SK-N-SH (cell line): ENCODE measurements around the gene PEX3. TPM values are rescaled to one million over a fixed set of nuclear protein-coding genes. Genes with fewer than 3 reads are reported as not detected.

ENCODE experiments used
- CTCF ChIA-PET: fragments of 300-600, 350-600 bp; formaldehyde crosslinking; extraction: SDS; loops from one replicate; lab custom pipeline; 2021; lab: Yijun Ruan, JAX
- POLR2A ChIA-PET: fragments of 350-600 bp; sonication (Branson Sonifier 250); formaldehyde crosslinking; extraction: SDS; loops from one replicate; lab custom pipeline; 2020; ENCODE audit warnings: antibody characterized with exemption, inconsistent platforms; lab: Yijun Ruan, JAX
- DNase-seq: peaks from one replicate; pipeline ENCODE4 v3.0.0; 2012
- H2AFZ ChIP-seq: fragments of 200-600 bp; sonication (generic); 2 replicates; pipeline ENCODE4 v1.8.1; 2016; ENCODE audit warnings: antibody characterized with exemption, mild to moderate bottlenecking, low read depth
- H3F3A ChIP-seq: fragments of 200-600 bp; sonication (generic); replicated peaks from 2 replicates; pipeline ENCODE3; 2016; ENCODE audit warnings: antibody characterized with exemption, mild to moderate bottlenecking; ENCODE audit not compliant: insufficient read depth
- H3K27ac ChIP-seq, 2 experiments: fragments of 200-500 bp in 1 of 2; fragments of 200-600 bp in 1 of 2; sonication (Bioruptor generic) in 1 of 2; sonication (generic), shearing (Covaris generic) in 1 of 2; 2 replicates each; pipeline versions ENCODE4 v1.5.1 to v1.6.1; 2014 to 2016; ENCODE audit warnings: low read depth in 2 of 2, inconsistent platforms in 1 of 2, low read length in 1 of 2, mild to moderate bottlenecking in 1 of 2, mixed read lengths in 1 of 2
- H3K27me3 ChIP-seq: fragments of 200-600 bp; sonication (generic), shearing (Covaris generic); 2 replicates; pipeline ENCODE4 v1.6.1; 2016; ENCODE audit warnings: mixed run types; ENCODE audit not compliant: insufficient read depth
- H3K36me3 ChIP-seq, 2 experiments: fragments of 200-500 bp in 1 of 2; fragments of 200-600 bp in 1 of 2; sonication (Bioruptor generic) in 1 of 2; sonication (generic) in 1 of 2; replicated peaks in 1 of 2; 2 replicates each; pipeline versions ENCODE3 to v1.5.1; 2014 to 2016; ENCODE audit warnings: low read length in 1 of 2, mild to moderate bottlenecking in 1 of 2; ENCODE audit not compliant: insufficient read depth in 2 of 2, control insufficient read depth in 1 of 2
- H3K4me1 ChIP-seq, 2 experiments: fragments of 200-500 bp in 1 of 2; fragments of 200-600 bp in 1 of 2; sonication (Bioruptor generic) in 1 of 2; sonication (generic), shearing (Covaris generic) in 1 of 2; 2 replicates each; pipeline versions ENCODE4 v1.5.1 to v1.6.1; 2014 to 2016; ENCODE audit warnings: low read depth in 1 of 2, low read length in 1 of 2, mixed run types in 1 of 2; ENCODE audit not compliant: insufficient read depth in 2 of 2, control insufficient read depth in 1 of 2
- H3K4me2 ChIP-seq: fragments of 200-600 bp; sonication (generic), shearing (Covaris generic); 2 replicates; pipeline ENCODE4 v1.6.1; 2017; ENCODE audit warnings: mixed run types
- H3K4me3 ChIP-seq, 2 experiments: fragments of 200-500 bp in 1 of 2; fragments of 200-600 bp in 1 of 2; sonication (Bioruptor generic) in 1 of 2; sonication (generic), shearing (Covaris generic) in 1 of 2; 2 replicates each; pipeline versions ENCODE4 v1.5.1 to v1.8.1; 2014 to 2016; ENCODE audit warnings: low read depth in 2 of 2, inconsistent platforms in 1 of 2, low read length in 1 of 2, mild to moderate bottlenecking in 1 of 2, mixed read lengths in 1 of 2, moderate library complexity in 1 of 2
- H3K79me2 ChIP-seq: fragments of 200-600 bp; sonication (generic); 2 replicates; pipeline ENCODE4 v1.8.1; 2017; ENCODE audit warnings: mild to moderate bottlenecking; ENCODE audit not compliant: insufficient read depth
- H3K9ac ChIP-seq: fragments of 200-600 bp; sonication (generic); 2 replicates; pipeline ENCODE4 v1.6.1; 2017; ENCODE audit warnings: mixed run types
- H3K9me2 ChIP-seq: fragments of 200-600 bp; sonication (generic); 2 replicates; pipeline ENCODE4 v1.6.1; 2017; ENCODE audit warnings: mixed run types
- H3K9me3 ChIP-seq: fragments of 200-600 bp; sonication (generic); 2 replicates; pipeline ENCODE4 v1.6.1; 2017; ENCODE audit warnings: mixed run types, mild to moderate bottlenecking, moderate library complexity
- H4K20me1 ChIP-seq: fragments of 200-600 bp; sonication (generic); 2 replicates; pipeline ENCODE4 v1.6.1; 2017; ENCODE audit warnings: mild to moderate bottlenecking, mixed run types; ENCODE audit not compliant: insufficient read depth
- CHD2 ChIP-seq: fragments of 150-350 bp; IDR thresholded peaks from 2 replicates; pipeline ENCODE4 v1.6.1; 2018; ENCODE audit warnings: low read length; ENCODE audit not compliant: partially characterized antibody
- EP300 ChIP-seq, 2 experiments: IDR thresholded peaks; 2 replicates each; pipeline versions ENCODE4 v1.4.0 to v1.6.1; 2012; ENCODE audit warnings: borderline replicate concordance in 1 of 2, low read depth in 1 of 2, low read length in 1 of 2
- EZH2phosphoT487 ChIP-seq: fragments of 200-600 bp; sonication (generic); IDR thresholded peaks from 2 replicates; pipeline ENCODE4 v1.6.1; 2017; ENCODE audit warnings: low read depth, mixed run types, mild to moderate bottlenecking, antibody characterized with exemption, moderate library complexity, borderline replicate concordance
- GABPA ChIP-seq: IDR thresholded peaks from 2 replicates; pipeline ENCODE4 v1.4.0; 2012; ENCODE audit warnings: low read depth, mild to moderate bottlenecking
- JUND ChIP-seq: IDR thresholded peaks from 2 replicates; pipeline ENCODE4 v1.4.0; 2012
- MEF2A ChIP-seq: IDR thresholded peaks from 2 replicates; pipeline ENCODE4 v1.4.0; 2012; ENCODE audit warnings: low read depth, borderline replicate concordance
- MXI1 ChIP-seq: IDR thresholded peaks from 2 replicates; pipeline ENCODE4 v1.6.1; 2012; ENCODE audit warnings: mild to moderate bottlenecking, low read depth, low read length, improper control_type of control experiment
- NFIC ChIP-seq: IDR thresholded peaks from 2 replicates; pipeline ENCODE4 v1.4.0; 2012; ENCODE audit warnings: borderline replicate concordance
- POLR2AphosphoS5 ChIP-seq: IDR thresholded peaks from 2 replicates; pipeline ENCODE4 v1.6.1; 2012; ENCODE audit warnings: low read depth, low read length
- RCOR1 ChIP-seq: fragments of 150-350 bp; IDR thresholded peaks from 2 replicates; pipeline ENCODE4 v1.6.1; 2017; ENCODE audit warnings: antibody characterized with exemption, low read length
- SIN3A ChIP-seq: IDR thresholded peaks from 2 replicates; pipeline ENCODE4 v1.6.1; 2012; ENCODE audit warnings: low read depth, mild to moderate bottlenecking, low read length, moderate library complexity, borderline replicate concordance
- SMC3 ChIP-seq: IDR thresholded peaks from 2 replicates; pipeline ENCODE4 v1.6.1; 2012; ENCODE audit warnings: low read depth, low read length, improper control_type of control experiment
- TAF1 ChIP-seq: IDR thresholded peaks from 2 replicates; pipeline ENCODE4 v1.6.1; 2012; ENCODE audit warnings: low read depth, mild to moderate bottlenecking, low read length, moderate library complexity, borderline replicate concordance
- TCF12 ChIP-seq: IDR thresholded peaks from 2 replicates; pipeline ENCODE4 v1.4.0; 2012
- YY1 ChIP-seq: IDR thresholded peaks from 2 replicates; pipeline ENCODE4 v1.4.0; 2012; ENCODE audit warnings: low read depth, mild to moderate bottlenecking
- WGBS: methylation state at CpG from one replicate; pipeline ENCODE4 v1.1.6; 2017; ENCODE audit warnings: low lambda C conversion rate; 5-methylcytosine and 5-hydroxymethylcytosine counted together
- polyA plus RNA-seq, 3 experiments: library from polyadenylated mRNA; depleted of rRNA; stranded (reverse); fragments of >200 nt; gene quantifications; 2 replicates each; pipeline ENCODE4 v1.2.3, GENCODE V29; 2012
- TF ChIP-seq, protein P1 (sequence below): fragments of 200-600 bp; sonication (generic); IDR thresholded peaks from 2 replicates; pipeline ENCODE4 v1.6.1; 2017; ENCODE audit warnings: antibody characterized with exemption, mild to moderate bottlenecking, moderate library complexity
- TF ChIP-seq, protein P2 (sequence below): IDR thresholded peaks from 2 replicates; pipeline ENCODE4 v1.4.0; 2012; ENCODE audit warnings: low read depth
- TF ChIP-seq, protein P3 (sequence below): IDR thresholded peaks from 2 replicates; pipeline ENCODE4; 2012

Gene PEX3
- polyA plus RNA-seq, 1 of the 3 experiments (the other 2 are of a cell fraction): 14.1 TPM

DNA sequence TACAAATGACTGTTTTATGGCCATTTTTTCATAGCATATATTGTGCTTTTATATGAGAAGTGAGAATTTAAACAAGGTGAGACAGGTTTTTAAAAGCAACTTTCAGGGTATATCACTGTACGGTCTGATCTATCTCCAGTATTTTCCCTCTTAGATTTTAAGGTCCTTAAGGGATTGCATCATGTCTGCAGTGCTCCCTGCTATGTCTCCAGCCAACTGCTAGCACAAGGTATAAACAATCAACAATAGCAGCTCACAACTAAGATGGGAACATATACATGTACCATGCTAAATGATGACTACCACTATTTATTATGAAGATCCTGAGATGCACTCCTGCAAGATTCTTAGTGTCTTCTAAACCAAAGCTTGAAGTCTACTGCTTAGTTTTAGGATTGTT lies 53.8 kb downstream of the PEX3 start:
- Histone ChIP-seq H2AFZ (no peak overlapping the region), H3K9ac (no peak overlapping the region)
- POLR2A ChIA-PET: no interaction called here
- TF ChIP-seq GABPA (no peak), MXI1 (no peak), JUND (no peak), RCOR1 (no peak), POLR2AphosphoS5 (no peak), CHD2 (no peak), EP300 (IDR thresholded peaks at IDR 0.05; ENCODE audit: borderline replicate concordance in 1 of 2, low read depth in 1 of 2, low read length in 1 of 2) (no peak), TCF12 (no peak), NFIC (no peak), MEF2A (no peak), SMC3 (no peak), YY1 (no peak), EZH2phosphoT487 (no peak), TAF1 (no peak), SIN3A (no peak)
- TF ChIP-seq, protein P1, sequence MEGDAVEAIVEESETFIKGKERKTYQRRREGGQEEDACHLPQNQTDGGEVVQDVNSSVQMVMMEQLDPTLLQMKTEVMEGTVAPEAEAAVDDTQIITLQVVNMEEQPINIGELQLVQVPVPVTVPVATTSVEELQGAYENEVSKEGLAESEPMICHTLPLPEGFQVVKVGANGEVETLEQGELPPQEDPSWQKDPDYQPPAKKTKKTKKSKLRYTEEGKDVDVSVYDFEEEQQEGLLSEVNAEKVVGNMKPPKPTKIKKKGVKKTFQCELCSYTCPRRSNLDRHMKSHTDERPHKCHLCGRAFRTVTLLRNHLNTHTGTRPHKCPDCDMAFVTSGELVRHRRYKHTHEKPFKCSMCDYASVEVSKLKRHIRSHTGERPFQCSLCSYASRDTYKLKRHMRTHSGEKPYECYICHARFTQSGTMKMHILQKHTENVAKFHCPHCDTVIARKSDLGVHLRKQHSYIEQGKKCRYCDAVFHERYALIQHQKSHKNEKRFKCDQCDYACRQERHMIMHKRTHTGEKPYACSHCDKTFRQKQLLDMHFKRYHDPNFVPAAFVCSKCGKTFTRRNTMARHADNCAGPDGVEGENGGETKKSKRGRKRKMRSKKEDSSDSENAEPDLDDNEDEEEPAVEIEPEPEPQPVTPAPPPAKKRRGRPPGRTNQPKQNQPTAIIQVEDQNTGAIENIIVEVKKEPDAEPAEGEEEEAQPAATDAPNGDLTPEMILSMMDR: no peak
- TF ChIP-seq, protein P2, sequence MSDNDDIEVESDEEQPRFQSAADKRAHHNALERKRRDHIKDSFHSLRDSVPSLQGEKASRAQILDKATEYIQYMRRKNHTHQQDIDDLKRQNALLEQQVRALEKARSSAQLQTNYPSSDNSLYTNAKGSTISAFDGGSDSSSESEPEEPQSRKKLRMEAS: no peak
- TF ChIP-seq, protein P3, sequence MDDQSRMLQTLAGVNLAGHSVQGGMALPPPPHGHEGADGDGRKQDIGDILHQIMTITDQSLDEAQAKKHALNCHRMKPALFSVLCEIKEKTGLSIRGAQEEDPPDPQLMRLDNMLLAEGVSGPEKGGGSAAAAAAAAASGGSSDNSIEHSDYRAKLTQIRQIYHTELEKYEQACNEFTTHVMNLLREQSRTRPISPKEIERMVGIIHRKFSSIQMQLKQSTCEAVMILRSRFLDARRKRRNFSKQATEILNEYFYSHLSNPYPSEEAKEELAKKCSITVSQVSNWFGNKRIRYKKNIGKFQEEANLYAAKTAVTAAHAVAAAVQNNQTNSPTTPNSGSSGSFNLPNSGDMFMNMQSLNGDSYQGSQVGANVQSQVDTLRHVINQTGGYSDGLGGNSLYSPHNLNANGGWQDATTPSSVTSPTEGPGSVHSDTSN: no peak
- TF ChIP-seq, all 33 proteins: peak for 0
- Histone ChIP-seq H3K9me3 (no peaks in the 10 kb centered on the region), H3K79me2 (peaks cover 5% of the 10 kb centered on the region; the same call in 1 of the 2 replicates), H3K4me2 (no peak overlapping the region), H3K4me3 (no peak overlapping the region), H3K36me3 (peaks cover 23 to 60% of the 10 kb centered on the region in 2 experiments), H3K4me1 (no peaks in the 10 kb centered on the region; a peak in 1 of 4 replicates), H3K27me3 (no peaks in the 10 kb centered on the region), H4K20me1 (no peaks in the 10 kb centered on the region), H3F3A (peaks cover 4% of the 10 kb centered on the region), H3K9me2 (no peaks in the 10 kb centered on the region), H3K27ac (no peak overlapping the region)
- DNase-seq: no peak
- 92% methylated on average over 1 of the region's 1 CpG for WGBS
- CTCF ChIA-PET: interaction anchor here (1.2 kb wide), 1 partner anchor 9 kb away, joined by 3 read pairs; no protein-coding TSS in a partner anchor
